Transverse colon (tissue), 4 donors: ENCODE data around the gene MTA1. TPM values are rescaled to one million over a fixed set of nuclear protein-coding genes. Genes with fewer than 3 reads are reported as not detected.
A peak's percentile ranks its signal among the peaks of the same experiment; 100 is the strongest.

Experiments
- DNase-seq: peaks from one replicate; pipeline ENCODE4 v3.0.0-alpha.2; 2019
- H3K27ac ChIP-seq, 4 donors: fragments of 200-600 bp; sonication (generic); 2 replicates each; pipeline ENCODE4 v1.5.1; 2016 to 2018; ENCODE audit warnings: inconsistent platforms in 4 of 4
- H3K27me3 ChIP-seq: fragments of 200-600 bp; sonication (generic); 2 replicates; pipeline ENCODE4 v1.5.1; 2017; ENCODE audit warnings: inconsistent platforms
- H3K36me3 ChIP-seq, 4 donors: fragments of 200-600 bp; sonication (generic); 2 replicates each; pipeline ENCODE4 v1.5.1; 2017 to 2019; ENCODE audit warnings: inconsistent platforms in 4 of 4
- H3K4me1 ChIP-seq, 4 donors: fragments of 200-600 bp; sonication (generic); 2 replicates each; pipeline ENCODE4 v1.5.1; 2017 to 2020; ENCODE audit warnings: inconsistent platforms in 4 of 4
- H3K4me3 ChIP-seq, 4 donors: fragments of 200-600 bp; sonication (generic); 1 replicate in 1 of 4; 2 replicates in 3 of 4; pipeline versions ENCODE4 v1.5.1 to v1.6.1; 2017 to 2019; ENCODE audit warnings: inconsistent platforms in 4 of 4
- H3K9me3 ChIP-seq, 2 donors: fragments of 200-600 bp; sonication (generic); 2 replicates each; pipeline ENCODE4 v1.5.1; 2017 to 2019; ENCODE audit warnings: inconsistent platforms in 2 of 2
- EP300 ChIP-seq: sonication (generic); formaldehyde crosslinking; IDR thresholded peaks from one replicate; pipeline ENCODE4 v1.6.1; 2017; ENCODE audit warnings: antibody characterized with exemption, low read depth
- POLR2A ChIP-seq: fragments of 450-650 bp; IDR thresholded peaks from one replicate; pipeline ENCODE4 v1.6.1; 2016; ENCODE audit warnings: antibody characterized with exemption, mild to moderate bottlenecking, moderate library complexity
- POLR2AphosphoS5 ChIP-seq, 3 donors: sonication (generic); formaldehyde crosslinking; IDR thresholded peaks; one replicate each; pipeline ENCODE4 v1.6.1; 2016; ENCODE audit warnings: antibody characterized with exemption in 3 of 3
- WGBS, 2 donors: methylation state at CpG; one replicate each; pipeline ENCODE4 v1.1.5; 2018; ENCODE audit warnings: low coverage in 1 of 2; 5-methylcytosine and 5-hydroxymethylcytosine counted together
- in situ Hi-C, 4 donors: fragments of 200-750 bp; cut with MboI; loops; one replicate each; pipeline versions ENCODE4 v1.15.0 to v1.15.1; 2017; ENCODE audit warnings: low sequenced_read_pairs in 3 of 4, low pct_ligation_motif_present in 1 of 4, low pct_unique_long_range_greater_than_20kb in 1 of 4
- intact Hi-C: fragments of 100-400 bp; cut with DNase I; formaldehyde crosslinking; loops from one replicate; pipeline ENCODE4 v1.15.1; 2023; ENCODE audit warnings: low total_unique reads
- total RNA-seq, 4 donors: library from RNA; depleted of rRNA; stranded (reverse); fragments of >200 nt; gene quantifications; one replicate each; pipeline ENCODE4 v1.1.0, GENCODE V29; 2016
- TF ChIP-seq, protein P1 (sequence below), 5 experiments: fragments of 200-600 bp in 3 of 5; fragments of 450-650 bp in 2 of 5; sonication (generic) in 3 of 5; IDR thresholded peaks; 1 replicate in 2 of 5; 2 replicates in 3 of 5; pipeline ENCODE4 v1.5.1; 2016 to 2017; ENCODE audit warnings: antibody characterized with exemption in 5 of 5, inconsistent platforms in 3 of 5, mild to moderate bottlenecking in 2 of 5, moderate library complexity in 1 of 5

Gene MTA1
- total RNA-seq, 4 donors from 2014 or later: 79.4 to 293 (median 106) TPM

- H3K4me3 ChIP-seq: peak overlapping the region in 3 of 4 donors; percentile 39 to 63 (median 58)
- no peaks in the 10 kb centered on the region for H3K9me3 ChIP-seq
- 20% methylated on average over 15 of the region's 21 CpGs; no CpG with 5 or more reads in 1 of the 2 donors for WGBS, 2 donors
- intact Hi-C loops (no loop called here), in situ Hi-C loops (no loop called here)
- peaks cover 35 to 73% (median 51%) of the 10 kb centered on the region in 4 donors for H3K4me1 ChIP-seq
- TF ChIP-seq POLR2AphosphoS5 (IDR thresholded peaks at IDR 0.05) (peak in 2 of 3 donors; percentile 9 to 25), EP300 (no peak)
- peak overlapping the region; percentile 71 to 90 (median 80) for H3K27ac ChIP-seq
- no peak for DNase-seq
- H3K27me3 ChIP-seq: peaks cover 68% of the 10 kb centered on the region
- H3K36me3 ChIP-seq: no peaks in the 10 kb centered on the region
These were observed 56.6 kb downstream of the MTA1 start for GRCh38 chr14:105476097-105476830.

GRCh38 chr14:105476831-105477659, 57.4 kb downstream of the MTA1 start:
- 56% methylated on average over 11 of the region's 16 CpGs; no CpG with 5 or more reads in 1 of the 2 donors for WGBS, 2 donors
- Histone ChIP-seq H3K4me3 (peak overlapping the region in 2 of 4 donors; percentile 58 to 63), H3K9me3 (no peaks in the 10 kb centered on the region), H3K36me3 (no peaks in the 10 kb centered on the region), H3K27me3 (peaks cover 68% of the 10 kb centered on the region), H3K4me1 (peaks cover 41 to 80% (median 58%) of the 10 kb centered on the region in 4 donors), H3K27ac (peak overlapping the region; percentile 71 to 90 (median 80))
- DNase-seq: no peak
- intact Hi-C loops (no loop called here), in situ Hi-C loops (no loop called here)
- no peak for TF ChIP-seq EP300
- TF ChIP-seq POLR2A: no peak
- TF ChIP-seq POLR2AphosphoS5 (IDR thresholded peaks at IDR 0.05): no peak
- TF ChIP-seq, protein P1, sequence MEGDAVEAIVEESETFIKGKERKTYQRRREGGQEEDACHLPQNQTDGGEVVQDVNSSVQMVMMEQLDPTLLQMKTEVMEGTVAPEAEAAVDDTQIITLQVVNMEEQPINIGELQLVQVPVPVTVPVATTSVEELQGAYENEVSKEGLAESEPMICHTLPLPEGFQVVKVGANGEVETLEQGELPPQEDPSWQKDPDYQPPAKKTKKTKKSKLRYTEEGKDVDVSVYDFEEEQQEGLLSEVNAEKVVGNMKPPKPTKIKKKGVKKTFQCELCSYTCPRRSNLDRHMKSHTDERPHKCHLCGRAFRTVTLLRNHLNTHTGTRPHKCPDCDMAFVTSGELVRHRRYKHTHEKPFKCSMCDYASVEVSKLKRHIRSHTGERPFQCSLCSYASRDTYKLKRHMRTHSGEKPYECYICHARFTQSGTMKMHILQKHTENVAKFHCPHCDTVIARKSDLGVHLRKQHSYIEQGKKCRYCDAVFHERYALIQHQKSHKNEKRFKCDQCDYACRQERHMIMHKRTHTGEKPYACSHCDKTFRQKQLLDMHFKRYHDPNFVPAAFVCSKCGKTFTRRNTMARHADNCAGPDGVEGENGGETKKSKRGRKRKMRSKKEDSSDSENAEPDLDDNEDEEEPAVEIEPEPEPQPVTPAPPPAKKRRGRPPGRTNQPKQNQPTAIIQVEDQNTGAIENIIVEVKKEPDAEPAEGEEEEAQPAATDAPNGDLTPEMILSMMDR (IDR thresholded peaks at IDR 0.05): no peak

DNA sequence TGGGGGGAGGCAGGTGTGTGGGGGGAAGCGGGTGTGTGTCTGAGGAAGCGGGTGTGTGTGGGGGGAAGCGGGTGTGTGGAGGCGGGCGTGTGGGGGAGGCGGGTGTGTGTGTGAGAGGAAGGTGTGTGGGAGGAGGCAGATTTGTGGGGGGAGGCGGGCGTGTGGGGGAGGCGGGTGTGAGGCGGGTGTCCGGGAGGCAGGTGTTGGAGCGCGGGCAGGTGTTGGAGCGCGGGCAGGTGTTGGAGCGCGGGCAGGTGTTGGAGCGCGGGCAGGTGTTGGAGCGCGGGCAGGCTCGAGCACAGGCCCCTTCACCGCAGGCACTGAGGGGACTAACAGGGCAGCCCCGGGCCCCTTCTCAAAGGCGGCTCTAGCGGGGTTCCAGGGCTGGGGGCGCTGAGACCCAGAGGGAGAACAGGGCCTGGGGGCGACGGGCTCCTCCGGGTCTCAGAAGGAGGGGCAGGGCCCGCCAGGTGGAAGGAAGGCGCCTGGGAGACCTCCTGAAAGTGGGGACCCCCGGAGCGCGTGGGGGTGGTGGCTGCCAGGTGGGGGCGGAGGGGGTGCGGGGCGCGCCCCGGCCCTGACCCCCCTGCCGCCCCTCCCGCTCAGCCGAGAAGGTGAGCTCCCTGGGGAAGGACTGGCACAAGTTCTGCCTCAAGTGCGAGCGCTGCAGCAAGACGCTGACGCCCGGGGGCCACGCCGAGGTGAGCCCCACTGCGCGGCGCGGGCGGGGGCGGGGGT, 58.2 kb downstream of the MTA1 start:
- Histone ChIP-seq H3K4me1 (peaks cover 49 to 82% (median 63%) of the 10 kb centered on the region in 4 donors), H3K27ac (peak overlapping the region in 2 of 4 donors; percentile 6 to 90), H3K9me3 (no peaks in the 10 kb centered on the region), H3K4me3 (no peak overlapping the region), H3K36me3 (no peaks in the 10 kb centered on the region), H3K27me3 (peaks cover 68% of the 10 kb centered on the region)
- no peak for DNase-seq
- TF ChIP-seq, protein P1 (IDR thresholded peaks at IDR 0.05): no peak
- TF ChIP-seq EP300 (no peak), POLR2AphosphoS5 (IDR thresholded peaks at IDR 0.05) (no peak)
- in situ Hi-C loops: no loop called here
- 35% methylated on average over 38 of the region's 56 CpGs; no CpG with 5 or more reads in 1 of the 2 donors for WGBS, 2 donors
- intact Hi-C loops: no loop called here

DNA sequence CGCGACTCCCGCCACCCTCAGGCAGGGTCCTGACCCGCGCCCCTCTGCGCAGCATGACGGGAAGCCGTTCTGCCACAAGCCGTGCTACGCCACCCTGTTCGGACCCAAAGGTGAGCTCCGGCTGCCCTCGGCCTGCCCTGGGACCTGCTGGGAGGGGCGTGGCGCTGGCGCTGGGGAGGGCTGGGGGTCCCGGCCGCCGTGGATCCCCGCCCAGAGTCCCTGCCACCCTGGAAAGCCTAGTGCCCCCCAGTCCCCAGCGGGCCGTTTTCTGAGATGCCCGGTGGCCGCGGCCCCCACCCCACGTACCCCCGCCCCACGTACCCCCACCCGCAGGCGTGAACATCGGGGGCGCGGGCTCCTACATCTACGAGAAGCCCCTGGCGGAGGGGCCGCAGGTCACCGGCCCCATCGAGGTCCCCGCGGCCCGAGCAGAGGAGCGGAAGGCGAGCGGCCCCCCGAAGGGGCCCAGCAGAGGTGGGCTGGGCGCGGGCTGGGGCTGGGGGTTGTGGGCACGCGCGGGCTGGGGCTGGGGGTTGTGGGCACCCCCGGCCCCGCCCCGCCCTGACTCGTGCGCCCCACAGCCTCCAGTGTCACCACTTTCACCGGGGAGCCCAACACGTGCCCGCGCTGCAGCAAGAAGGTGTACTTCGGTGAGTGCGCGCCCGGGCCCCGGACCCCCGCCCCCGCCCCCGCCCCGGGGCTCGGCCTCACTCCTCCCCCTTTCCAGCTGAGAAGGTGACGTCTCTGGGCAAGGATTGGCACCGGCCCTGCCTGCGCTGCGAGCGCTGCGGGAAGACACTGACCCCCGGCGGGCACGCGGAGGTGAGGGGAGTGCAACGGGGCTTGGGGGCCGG, 59.0 kb downstream of the MTA1 start:
- no peak for DNase-seq
- H3K27ac ChIP-seq: peak overlapping the region in 1 of 4 donors; percentile 6
- no peaks in the 10 kb centered on the region for H3K9me3 ChIP-seq
- in situ Hi-C loops (no loop called here), intact Hi-C loops (no loop called here)
- no peaks in the 10 kb centered on the region for H3K36me3 ChIP-seq
- no peak overlapping the region for H3K4me3 ChIP-seq
- WGBS, 2 donors: 64% methylated on average over 29 of the region's 81 CpGs; no CpG with 5 or more reads in 1 of the 2 donors
- no peak for TF ChIP-seq POLR2A
- no peak for TF ChIP-seq POLR2AphosphoS5 (IDR thresholded peaks at IDR 0.05)
- TF ChIP-seq, protein P1 (IDR thresholded peaks at IDR 0.05): no peak
- TF ChIP-seq EP300: no peak
- peaks cover 47 to 82% (median 65%) of the 10 kb centered on the region in 4 donors for H3K4me1 ChIP-seq
- peaks cover 64% of the 10 kb centered on the region for H3K27me3 ChIP-seq
